Fibroblast of upper back skin (primary cell): ENCODE results near the gene TGFB1.
A peak's percentile ranks its signal among the peaks of the same experiment; 100 is the strongest.

Experiments
- DNase-seq: peaks from one replicate; pipeline ENCODE4 v3.0.0-alpha.2; 2013

Gene TGFB1

DNA sequence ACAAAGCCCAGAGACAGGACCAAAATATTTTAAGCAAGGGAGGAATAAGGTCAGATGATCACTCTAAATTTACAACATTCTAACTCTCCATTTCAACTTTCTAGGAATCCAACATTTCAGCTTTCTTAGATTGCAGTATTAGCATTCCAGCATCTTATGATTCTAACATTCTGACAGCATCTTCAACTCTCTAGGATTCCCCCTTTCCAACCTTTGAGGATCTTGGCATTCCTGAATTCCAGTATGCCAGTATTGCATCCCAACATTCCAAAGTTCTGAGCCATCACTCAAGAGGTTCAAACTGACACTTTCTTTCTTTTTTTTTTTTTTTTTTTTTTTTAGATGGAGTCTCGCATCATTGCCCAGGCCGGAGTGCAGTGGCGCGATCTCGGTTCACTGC, 13.8 kb downstream of the TGFB1 start:
- peak; percentile 83 for DNase-seq

DNA sequence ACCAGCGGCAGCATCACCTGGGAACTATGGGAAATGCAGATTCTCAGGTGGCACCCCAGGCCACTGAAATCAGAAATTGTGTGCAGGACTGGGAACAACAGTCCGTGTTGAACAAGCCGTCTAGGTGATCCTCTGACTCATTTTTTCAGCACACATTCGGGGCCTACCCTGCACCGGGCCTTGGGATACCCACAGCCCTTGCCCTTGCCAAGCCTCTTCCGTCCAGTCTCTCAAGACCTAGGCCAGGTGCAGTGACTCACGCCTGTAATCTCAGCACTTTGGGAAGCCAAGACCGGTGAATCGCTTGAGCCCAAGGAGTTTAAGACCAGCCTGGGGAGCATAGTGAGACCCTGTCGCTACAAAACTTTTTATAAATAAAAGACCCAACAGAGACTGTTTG, 18.3 kb downstream of the TGFB1 start:
- no peak for DNase-seq

DNA sequence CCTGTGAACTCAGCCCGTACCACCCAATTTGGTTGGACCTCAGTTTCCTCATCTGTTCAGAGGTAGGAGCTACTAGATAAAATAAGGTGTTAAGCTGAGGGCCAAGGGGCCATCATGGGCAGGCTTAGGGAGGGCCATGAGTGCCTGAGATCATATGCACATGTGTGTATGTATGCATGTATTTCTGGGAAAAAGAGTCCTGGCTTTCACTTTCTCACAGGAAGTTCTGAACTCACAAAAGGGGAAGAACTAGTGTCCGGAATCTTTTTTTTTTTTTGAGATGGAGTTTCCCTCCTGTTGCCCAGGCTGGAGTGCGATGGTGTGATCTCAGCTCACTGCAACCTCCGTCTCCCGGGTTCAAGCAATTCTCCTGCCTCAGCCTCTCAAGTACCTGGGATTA, 18.9 kb downstream of the TGFB1 start:
- no peak for DNase-seq

DNA sequence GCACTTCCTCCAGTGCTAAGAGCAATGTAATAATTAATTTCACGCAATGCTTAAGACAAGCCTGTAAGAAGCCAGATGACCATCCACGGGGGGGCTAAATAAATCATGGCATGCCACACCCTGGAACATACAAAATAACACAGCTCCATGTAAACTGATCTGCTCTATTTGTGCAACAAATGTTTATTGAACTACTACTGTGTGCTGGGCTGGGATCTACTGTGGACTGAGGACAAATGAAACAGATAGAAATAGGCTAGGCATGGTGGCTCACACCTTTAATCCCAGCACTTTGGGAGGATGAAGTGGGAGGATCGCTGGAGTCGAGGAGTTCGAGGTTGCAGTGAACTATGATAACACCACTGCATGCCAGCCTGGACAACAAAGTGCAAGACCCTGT, 21.3 kb downstream of the TGFB1 start:
- DNase-seq, result no peak

DNA sequence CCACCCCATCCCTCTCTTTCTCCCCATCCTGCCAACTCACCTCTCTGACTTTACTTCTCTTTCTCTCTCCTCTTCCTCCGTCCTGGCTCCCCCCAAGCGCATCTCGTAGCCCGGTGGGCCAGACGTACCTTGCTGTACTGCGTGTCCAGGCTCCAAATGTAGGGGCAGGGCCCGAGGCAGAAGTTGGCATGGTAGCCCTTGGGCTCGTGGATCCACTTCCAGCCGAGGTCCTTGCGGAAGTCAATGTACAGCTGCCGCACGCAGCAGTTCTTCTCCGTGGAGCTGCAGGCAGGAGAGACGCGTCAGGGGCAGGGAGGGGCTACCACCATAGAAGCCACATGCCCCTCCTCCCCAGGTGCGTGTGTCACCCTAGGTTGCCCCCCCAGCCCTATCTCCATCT, 21.7 kb downstream of the TGFB1 start:
- no peak for DNase-seq

DNA sequence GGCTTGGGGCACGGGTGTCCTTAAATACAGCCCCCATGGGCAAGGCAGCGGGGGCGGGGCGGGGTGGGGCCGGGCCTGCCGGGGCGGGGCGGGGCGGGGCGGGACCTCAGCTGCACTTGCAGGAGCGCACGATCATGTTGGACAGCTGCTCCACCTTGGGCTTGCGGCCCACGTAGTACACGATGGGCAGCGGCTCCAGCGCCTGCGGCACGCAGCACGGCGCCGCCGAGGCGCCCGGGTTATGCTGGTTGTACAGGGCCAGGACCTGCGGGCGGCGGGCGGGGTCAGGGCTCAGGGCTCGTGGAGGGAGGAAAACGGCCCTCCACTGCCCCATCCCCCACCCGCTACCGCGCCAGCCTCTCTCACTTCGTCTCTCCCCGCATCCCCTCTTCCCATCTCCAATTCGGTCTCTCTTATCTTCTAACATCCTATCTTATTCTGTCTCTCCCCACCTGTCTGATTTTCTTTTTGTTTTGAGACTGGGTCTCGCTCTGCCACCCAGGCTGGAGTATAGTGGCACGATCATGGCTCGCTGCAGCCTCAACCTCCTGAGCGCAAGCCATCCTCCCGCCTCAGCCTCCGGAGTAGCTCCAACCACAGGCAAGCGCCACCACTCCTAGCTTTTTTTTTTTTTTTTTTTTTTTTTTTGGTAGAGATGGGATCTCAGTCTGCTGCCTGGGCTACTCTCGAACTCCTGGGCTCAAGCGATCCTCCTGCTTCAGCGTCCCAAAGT, 22.6 kb downstream of the TGFB1 start:
- no peak for DNase-seq

DNA sequence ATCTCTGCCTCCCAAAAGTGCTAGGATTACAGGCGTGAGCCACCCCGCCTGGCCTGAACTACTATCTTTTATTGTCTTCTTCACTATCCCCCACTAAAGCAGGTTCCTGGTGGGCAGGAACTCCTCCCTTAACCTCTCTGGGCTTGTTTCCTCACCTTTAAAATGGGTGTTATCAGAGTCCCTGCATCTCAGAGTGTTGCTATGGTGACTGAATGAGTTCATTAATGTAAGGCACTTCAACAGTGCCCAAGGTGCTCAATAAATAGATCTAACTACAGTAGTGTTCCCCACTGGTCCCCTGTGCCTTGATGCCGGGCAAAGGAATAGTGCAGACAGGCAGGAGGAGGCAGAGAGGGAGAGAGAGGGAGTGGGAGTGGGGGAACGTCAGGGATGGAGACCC, 23.2 kb downstream of the TGFB1 start:
- DNase-seq, result no peak

DNA sequence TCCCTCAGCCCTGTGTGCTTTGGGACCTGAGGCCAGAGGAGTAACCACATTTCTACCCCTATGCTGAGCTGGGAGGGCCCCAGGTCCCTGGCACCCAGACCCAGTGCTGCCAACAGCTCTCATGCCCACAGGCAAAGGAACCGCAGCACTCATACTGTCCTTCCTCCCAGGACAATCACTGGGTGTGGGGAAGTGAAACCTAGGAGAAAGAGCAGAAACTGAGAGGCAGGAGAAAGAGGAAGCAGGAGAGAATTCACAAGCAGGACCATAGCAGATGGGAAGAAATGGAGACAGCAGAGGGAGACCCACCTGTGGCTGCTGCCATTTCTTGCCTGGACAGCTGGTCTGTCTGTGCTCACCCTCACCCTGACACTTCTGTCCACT, 24.9 kb downstream of the TGFB1 start:
- no peak for DNase-seq

DNA sequence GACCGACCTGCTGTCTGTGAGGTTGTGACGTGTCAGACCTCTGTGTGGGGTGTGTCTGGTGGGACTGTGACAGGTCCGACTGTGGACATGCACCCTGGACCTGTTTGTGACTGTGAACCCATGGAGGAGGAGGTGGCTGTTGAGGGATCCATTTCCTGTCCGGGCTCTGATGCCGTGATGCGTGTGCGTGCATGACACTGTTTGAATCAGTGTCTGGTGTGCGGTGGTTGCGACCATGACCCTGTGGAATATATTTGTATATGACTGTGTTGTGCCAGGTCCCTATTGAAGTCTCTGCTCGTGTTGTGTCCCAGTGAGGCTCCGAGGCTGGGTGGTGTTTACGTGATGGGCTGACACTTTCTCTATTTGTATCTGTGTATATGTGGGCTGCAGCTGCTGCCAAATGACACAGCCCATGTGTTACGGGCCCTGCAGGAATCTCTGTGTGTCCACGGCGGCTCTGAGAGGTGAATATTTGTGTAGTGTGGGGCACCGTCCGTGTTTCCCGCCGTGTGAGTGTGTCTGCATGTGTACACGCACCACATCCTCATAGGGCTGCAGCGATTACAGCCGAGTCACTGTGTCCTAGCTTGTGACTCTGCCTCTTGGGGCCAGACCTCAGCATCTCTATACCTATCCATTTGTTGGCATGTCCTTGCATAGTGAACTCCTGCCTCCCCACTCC, 25.4 kb downstream of the TGFB1 start:
- DNase-seq, result no peak

DNA sequence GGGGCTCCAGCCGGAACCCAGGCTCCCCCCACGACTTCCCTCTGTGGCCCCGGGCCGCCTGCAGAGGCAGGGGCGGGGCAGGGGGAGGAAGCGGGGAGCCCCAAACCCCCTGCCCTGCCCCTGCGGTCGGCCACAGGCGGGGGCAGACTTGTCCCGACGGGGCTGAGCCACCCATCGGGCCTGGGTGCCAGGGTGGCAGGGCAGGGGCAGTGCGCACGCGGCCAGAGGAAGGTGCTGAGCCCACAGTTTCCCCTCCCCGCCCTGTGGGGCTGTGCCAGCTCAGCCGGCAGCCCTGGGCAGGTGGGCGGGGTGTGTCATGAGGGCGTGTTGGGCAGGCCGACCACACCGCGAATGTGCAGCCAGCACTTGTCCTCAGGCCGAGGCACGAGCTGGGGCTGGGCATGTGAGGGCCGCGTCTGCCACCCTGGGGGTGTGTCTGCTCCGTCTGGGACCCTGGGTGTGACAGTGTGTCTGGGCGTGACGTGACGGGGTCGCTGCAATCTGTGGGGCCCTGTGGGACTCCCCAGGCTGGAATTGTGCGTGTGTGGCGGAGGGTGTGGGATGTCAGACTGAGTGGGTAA, 26.1 kb downstream of the TGFB1 start:
- no peak for DNase-seq

DNA sequence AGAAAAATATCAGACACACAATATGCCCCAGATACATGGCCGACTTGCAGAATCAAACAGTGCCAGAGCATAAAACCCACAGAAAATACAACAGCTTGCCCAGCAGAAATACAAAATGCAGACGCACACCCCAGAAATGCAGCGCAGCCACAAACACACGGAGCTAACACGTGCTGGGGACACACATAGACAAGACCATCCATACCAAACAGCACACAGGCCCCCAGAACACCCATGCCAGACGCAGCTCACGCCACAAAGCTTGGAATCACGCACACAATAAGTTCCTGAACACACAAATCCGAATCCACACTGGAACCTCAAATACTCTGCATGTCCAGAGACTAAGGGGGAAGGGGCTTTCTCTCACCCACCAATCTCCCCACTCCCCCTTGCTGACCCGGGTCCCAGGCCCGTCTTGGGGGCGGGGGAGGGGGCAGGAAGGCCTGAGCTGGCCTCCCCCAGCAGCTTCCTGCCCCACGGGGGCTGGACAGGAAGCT, 26.6 kb downstream of the TGFB1 start:
- no peak for DNase-seq

DNA sequence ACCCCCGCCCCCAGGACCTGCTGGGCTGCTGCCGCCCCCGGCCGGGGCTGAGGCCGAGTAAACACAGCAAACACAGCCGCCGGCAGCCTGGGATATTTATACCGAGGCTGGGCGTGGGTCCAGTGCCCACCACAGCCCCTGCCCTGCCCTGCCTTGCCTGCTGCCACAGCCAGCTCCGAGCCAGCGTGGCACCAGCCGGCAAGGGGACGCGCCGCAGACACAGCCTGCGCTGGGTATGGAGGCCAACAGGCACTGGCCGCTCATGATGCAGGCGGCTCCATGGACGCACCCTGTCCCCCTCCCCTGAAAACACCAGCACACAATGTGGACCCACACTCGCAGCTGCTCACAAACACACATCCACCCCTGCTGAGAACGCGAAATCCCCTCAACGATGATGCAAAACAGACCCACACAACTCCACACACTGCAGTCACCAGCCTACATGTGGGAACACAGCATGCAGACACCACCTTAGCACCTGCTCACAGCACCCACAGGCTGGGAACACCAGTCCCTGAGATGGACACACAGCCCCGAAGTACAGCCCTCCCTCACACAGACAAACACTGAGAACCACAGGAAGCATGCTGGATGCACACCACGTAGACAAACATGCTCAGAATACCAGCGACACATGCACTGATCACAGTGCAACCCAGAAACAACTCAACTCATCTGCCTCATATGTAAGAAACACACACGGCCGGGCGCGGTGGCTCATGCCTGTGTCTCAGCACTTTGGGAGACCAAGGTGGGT, 27.6 kb downstream of the TGFB1 start:
- peak; percentile 74 for DNase-seq

DNA sequence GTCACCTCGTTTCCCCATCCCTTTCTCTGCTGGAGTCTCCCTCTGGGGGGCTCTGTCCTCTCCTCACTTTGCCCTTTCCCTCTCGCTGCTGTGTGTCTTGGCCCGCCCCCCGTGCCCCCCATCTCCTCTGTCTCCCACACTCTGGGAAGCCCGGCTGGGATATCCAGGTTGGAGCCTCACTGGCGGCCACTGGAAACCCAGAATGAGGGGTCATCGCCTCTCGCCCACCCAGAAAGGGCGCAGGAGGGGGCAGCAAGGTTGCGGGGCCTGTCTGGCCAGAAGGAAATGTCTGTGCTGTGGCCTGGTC, 28.1 kb downstream of the TGFB1 start:
- DNase-seq, result no peak

DNA sequence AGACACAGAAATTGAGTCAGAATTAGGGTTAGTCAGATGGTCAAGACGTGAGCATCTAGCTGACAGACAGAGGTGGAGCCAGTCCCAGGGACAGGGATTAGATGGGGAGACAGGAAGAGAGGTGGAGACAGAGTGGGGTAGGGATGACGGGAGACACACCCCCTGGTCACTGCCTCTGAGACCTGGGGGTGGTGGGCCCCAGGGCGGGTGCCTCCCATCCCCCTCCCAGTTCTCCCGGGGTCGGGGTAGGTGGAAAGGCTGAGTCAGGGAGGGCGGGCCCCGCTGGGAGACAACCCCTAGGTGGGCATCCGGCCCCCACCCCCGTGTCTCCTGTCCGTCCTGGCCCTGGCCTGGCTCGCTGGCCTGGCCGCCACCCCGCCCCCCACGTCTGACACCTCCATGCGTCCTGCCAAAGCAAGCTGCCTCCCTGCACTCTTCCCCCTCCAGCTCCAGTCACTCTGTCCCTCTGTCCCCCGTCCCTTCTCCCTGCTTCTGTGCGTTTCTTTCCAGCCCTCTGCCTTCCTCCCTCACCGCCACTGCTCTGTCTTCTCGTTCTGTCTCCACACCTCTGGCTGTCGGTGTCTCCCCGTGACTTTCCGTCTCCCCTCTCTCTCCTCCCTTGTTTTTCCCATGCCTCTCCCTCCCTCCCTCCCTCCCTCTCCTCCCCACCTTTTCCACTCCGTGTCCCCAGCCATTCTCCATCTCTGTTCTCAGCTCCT, 28.6 kb downstream of the TGFB1 start:
- peak; percentile 84 for DNase-seq

DNA sequence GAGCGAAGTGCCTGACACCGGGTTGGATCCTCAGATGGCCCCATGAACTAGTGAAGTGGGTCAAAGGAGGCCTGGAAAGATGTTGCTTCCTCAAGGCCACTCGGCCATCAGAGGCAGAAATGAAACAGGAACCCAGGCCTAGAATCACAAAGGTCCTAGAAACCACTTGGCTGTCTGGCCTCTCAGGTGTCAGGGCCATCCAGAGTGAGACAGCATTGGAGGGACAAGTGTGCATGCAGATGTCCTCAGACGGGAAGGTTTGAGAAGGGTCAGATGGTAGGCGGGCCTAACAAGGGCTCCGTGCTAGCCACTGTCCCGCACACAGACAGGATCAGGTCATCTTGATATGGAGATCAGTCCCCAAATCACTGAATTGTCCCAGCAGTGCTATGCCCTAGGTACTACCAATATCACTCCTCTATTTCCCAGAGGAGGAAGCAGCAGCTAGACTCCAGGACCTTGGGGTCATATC, 29.5 kb downstream of the TGFB1 start:
- no peak for DNase-seq

DNA sequence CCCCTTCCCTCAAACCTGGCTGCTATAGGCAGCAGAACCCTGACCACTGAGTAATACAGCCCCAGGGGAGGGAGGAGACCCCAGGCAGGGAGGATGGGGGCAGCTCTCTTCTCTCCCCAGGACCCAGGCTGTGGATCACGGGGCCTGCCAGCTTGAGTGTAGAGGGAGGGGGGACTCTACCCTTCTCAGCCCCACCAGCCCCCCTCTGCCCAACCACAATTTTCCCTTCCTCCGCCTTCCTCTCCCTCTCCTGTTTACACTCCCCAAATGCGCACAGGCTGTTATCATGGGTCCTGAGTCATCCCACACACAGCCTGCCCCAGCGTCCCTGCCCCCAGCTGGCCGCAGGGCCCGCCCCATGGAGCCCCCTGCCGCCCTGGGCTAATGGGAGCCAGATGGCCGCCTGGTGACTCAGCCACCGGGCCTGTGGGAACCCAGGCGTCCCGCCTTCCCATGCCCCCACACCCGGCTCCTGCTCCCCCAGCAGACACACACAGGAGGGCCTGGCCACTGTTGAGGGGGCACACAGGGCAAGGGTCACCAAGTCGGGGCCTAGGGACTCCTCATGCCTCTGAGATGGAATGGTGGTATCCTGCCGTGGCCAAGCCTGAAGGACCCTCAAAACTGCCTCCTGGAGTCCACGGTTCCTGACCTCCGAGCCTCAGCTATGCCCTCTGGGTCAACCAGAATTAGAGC, 30.1 kb downstream of the TGFB1 start:
- DNase-seq, result peak; percentile 98

DNA sequence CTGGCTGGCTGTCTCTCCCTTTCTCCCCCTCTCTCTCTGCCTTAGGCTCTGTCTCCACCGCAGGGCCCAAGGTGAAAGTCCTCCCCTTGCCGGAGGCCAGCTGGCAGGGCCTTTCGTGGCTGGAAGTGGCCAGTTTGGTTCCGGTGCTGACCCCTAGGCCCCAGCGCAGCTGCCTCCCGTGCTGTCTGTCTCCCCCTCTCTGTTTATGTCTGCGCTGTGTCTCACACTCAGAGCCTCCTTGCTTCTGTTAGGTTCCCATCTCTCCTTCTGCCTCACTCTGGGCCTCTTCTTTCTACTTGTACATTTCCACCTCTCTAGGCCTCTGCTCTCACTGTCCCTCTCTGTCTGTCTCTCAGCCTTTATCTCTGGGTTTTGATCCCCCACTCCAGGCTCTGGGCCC, 30.7 kb downstream of the TGFB1 start:
- DNase-seq, result peak; percentile 63

DNA sequence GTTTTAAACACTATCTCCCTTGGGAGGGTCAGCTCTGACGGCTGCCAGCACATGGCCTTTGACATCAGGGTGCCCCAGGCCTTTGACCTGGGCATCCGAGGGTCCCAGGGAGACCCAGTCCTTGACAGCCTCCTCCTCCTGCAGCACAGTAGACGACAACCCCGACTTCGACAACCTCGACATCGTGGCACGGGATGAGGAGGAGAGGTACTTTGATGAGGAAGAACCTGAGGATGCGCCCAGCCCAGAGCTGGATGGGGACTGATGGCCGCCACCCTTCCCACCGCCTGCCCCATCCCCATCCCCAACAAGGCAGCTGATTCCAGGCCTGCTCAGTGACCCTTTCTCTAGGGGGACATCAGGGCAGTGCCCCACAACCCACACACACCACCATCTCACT, 31.3 kb downstream of the TGFB1 start:
- DNase-seq, result no peak

DNA sequence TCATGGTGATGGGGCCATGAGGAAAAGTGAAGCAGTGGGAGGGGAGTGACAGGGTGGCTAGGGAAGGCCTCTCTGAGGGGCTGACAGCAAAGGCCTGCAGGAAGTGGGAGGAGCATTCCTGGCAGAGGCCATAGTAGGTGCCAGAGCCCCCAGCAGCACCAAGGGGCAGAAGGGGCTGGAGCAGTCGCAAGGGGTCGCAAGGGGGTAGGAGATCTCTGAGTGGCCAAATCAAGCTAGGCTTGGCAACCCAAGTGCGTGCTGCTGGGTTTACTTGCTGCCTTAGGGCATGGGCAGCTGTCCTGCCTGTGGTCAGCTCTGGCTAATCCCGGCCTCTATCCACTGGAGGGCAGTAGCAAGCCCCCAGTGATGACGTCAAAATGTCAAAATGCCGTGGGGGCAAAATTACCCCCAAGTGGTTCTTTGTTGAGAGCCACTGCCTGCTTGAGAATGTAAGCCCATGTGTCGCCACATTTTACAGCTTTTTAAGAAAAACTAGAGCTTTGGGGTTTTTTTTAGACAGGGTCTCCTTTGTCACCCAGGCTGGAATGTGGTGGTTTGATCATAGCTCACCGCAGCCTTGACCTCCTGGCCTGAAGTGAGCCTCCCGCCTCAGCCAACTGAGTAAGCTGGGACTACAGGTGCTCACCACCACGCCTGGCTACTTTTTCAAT, 32.0 kb downstream of the TGFB1 start:
- DNase-seq, result peak; percentile 66

DNA sequence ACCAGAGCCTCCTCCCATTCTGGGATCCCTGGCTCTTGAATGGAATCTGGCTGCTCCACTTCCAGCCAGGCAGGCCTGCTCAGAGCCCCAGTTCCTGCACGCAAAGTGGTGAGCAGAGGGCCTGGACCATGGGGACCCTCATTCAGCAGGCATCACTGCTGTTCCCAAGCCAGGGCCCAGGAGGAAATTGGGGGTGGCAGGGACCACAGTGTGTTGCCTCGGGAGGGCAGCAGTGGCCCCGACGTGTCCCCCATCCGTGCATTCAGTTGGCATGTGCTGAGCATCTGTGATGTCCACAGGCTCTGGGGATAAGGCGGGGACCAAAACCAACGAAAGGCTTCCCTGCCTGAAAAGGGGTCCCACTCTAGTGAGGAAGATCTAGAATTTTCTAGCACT, 32.5 kb downstream of the TGFB1 start:
- no peak for DNase-seq

DNA sequence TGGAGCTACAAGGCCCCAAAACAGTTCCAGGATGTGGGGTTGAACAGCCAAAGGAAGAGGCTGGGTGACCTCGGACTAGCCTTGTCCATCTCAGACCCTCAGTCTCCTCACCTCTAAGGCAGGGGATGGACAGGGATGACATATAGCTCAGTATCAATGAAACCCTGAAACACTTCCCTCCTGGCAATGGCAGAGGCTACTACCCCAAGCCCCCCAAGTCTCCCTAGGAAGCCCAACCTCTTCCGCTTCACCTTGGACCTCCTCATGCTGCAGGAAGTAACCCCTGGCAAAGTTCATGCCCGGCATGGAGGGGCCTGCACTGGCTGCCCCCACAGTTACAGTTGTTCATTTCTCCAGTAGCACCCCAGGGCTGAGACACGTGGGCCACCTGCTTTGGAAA, 33.2 kb downstream of the TGFB1 start:
- DNase-seq, result no peak

DNA sequence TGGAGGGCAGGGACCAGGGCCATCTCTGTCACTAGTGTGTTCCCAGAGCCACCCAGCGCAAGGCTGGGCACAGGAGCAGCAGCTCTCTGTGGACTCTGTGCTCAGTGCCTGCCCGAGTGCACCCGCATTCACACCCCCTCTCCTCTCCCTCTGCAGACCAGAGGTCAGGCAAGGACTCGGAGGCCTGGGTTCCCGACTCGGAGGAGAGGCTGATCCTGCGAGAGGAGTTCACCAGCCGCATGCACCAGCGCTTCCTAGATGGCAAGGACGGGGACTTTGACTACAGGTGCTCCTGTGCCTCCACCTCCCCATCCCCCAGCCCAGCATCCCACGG, 33.6 kb downstream of the TGFB1 start:
- DNase-seq, result no peak
